ENCODE measurements around the gene MAP2K6. TPM values are rescaled to one million over a fixed set of nuclear protein-coding genes. Genes with fewer than 3 reads are reported as not detected.

MAP2K6 gene
- total and polyA plus RNA-seq, 8 donors = 1.0 to 25.5 (median 4.6) TPM; not detected in 1

GRCh38 chr17:69450131-69450530, 35.6 kb downstream of the MAP2K6 start:
- no peak overlapping the region for H3K4me3 ChIP-seq
- no peak for TF ChIP-seq CTCF (IDR thresholded peaks at IDR 0.05)
- TF ChIP-seq EP300 (IDR thresholded peaks at IDR 0.05) = no peak
- H3K4me1 ChIP-seq = peaks cover 0 to 18% (median 13%) of the 10 kb centered on the region in 4 donors
- 90 to 96% (median 93%) methylated on average over 4 of the region's 4 CpGs for WGBS, 5 donors
- intact Hi-C loops (cut with DNase I; ENCODE audit: low total_unique reads) = no loop called here
- no peak for DNase-seq
- H3K36me3 ChIP-seq = no peaks in the 10 kb centered on the region
- H3K27me3 ChIP-seq = no peaks in the 10 kb centered on the region
- H3K9me3 ChIP-seq = no peaks in the 10 kb centered on the region
- H3K27ac ChIP-seq = no peak overlapping the region

DNA sequence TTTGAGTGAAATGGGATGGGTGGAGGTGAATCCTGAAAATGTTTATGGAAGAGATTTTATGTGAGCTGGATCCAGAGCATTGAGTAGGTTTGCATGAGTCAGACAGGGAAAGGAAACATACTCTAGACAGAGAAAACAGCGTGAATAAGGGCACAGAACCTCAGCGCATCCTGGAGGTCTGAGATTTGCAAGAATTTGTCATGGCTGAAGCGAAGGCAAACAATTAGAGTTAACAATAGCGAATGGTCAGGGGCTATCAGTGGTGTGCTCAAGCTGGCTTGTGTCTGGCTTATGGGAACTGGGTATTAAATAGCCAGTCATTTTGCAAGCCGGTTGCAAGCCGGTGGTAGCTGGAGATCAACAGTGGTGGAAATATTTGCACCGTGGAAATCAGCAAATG, 36.4 kb downstream of the MAP2K6 start:
- no peak for TF ChIP-seq POLR2AphosphoS5 (IDR thresholded peaks at IDR 0.05)
- no peak for TF ChIP-seq EP300 (IDR thresholded peaks at IDR 0.05)
- TF ChIP-seq CTCF (IDR thresholded peaks at IDR 0.05) = no peak
- TF ChIP-seq POLR2A (IDR thresholded peaks at IDR 0.05) = no peak
- H3K36me3 ChIP-seq = no peaks in the 10 kb centered on the region
- no peak for DNase-seq
- H3K9me3 ChIP-seq = no peaks in the 10 kb centered on the region
- no peak overlapping the region for H3K27ac ChIP-seq
- H3K4me3 ChIP-seq = no peak overlapping the region
- H3K4me1 ChIP-seq = peaks cover 0 to 18% (median 13%) of the 10 kb centered on the region in 4 donors
- WGBS, 5 donors = 77 to 82% (median 81%) methylated on average over 7 of the region's 7 CpGs
- intact Hi-C loops (cut with DNase I; ENCODE audit: low total_unique reads) = no loop called here
- no peaks in the 10 kb centered on the region for H3K27me3 ChIP-seq

- peaks cover 0 to 18% (median 13%) of the 10 kb centered on the region in 4 donors for H3K4me1 ChIP-seq
- intact Hi-C loops (cut with DNase I; ENCODE audit: low total_unique reads) = no loop called here
- no peak for DNase-seq
- 91 to 95% (median 92%) methylated on average over 8 of the region's 8 CpGs for WGBS, 5 donors
- H3K9me3 ChIP-seq = no peaks in the 10 kb centered on the region
- H3K27me3 ChIP-seq = no peaks in the 10 kb centered on the region
- no peaks in the 10 kb centered on the region for H3K36me3 ChIP-seq
- TF ChIP-seq POLR2AphosphoS5 (IDR thresholded peaks at IDR 0.05) = no peak
- H3K4me3 ChIP-seq = no peak overlapping the region
- H3K27ac ChIP-seq = no peak overlapping the region
Measured at GRCh38 chr17:69451416-69452394, 37.2 kb downstream of the MAP2K6 start.

DNA sequence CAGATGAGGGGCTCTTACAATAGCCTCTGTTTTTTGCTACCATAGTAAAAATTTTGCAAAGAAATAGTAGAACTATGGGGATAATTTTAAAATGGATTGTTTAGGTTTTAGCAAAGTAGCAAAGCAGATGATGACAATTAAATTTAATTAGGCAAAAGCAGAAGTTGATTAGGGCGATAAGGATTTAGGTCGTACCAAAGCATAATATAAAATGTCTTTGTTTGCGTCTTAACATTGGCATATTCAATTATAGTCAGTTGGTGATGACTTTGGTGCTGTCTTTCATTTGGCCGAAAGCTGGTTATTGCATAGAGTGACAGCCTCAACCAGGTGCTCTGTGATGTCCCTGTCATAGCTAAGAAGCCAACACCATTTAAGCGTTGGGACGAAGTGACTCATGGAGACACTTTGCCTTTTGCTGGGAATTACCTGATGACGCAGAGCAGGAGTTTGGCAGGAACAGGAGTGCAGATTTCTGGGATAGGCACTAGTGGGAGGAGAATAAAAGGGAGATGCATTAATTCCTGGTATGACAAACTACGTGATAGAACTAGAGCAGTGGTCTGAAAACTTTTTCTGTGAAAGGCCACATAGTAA, 38.3 kb downstream of the MAP2K6 start:
- no peak overlapping the region for H3K4me3 ChIP-seq
- WGBS, 5 donors = 92 to 93% (median 93%) methylated on average over 8 of the region's 8 CpGs
- peaks cover 0 to 12% (median 10%) of the 10 kb centered on the region in 4 donors for H3K4me1 ChIP-seq
- no peaks in the 10 kb centered on the region for H3K36me3 ChIP-seq
- intact Hi-C loops (cut with DNase I; ENCODE audit: low total_unique reads) = no loop called here
- H3K27ac ChIP-seq = no peak overlapping the region
- DNase-seq = no peak
- no peaks in the 10 kb centered on the region for H3K9me3 ChIP-seq
- TF ChIP-seq POLR2AphosphoS5 (IDR thresholded peaks at IDR 0.05) (no peak), POLR2A (IDR thresholded peaks at IDR 0.05) (no peak), EP300 (IDR thresholded peaks at IDR 0.05) (no peak), CTCF (IDR thresholded peaks at IDR 0.05) (no peak)
- H3K27me3 ChIP-seq = no peaks in the 10 kb centered on the region
